ENCODE measurements around the gene SPINK9. TPM values are rescaled to one million over a fixed set of nuclear protein-coding genes. Genes with fewer than 3 reads are reported as not detected.

Gene SPINK9
- polyA plus RNA-seq, 2 of the 4 experiments (the other 2 are of a cell fraction) = not detected

GRCh38 chr5:148312153-148312552 lies 23.2 kb upstream of the SPINK9 start, which contains the start of gene SPINK7:
TSS of gene SPINK7 (plus strand) at chr5:148312423. CDS start at chr5:148312484, 61 bp downstream.
- ATAC-seq (no peak), FAIRE-seq (no peak)
- CTCF ChIA-PET = no interaction called here

GRCh38 chr5:148314187-148314586 lies 21.2 kb upstream of the SPINK9 start:
- no peak for FAIRE-seq
- ChIA-PET CTCF (interaction anchor here (1.1 kb wide), 1 partner anchor 417 kb away, joined by 3 read pairs; no protein-coding TSS in a partner anchor), POLR2A (no interaction called here)
- ATAC-seq = 0 out of 6 replicates have a peak, but pooled peaks of 1 of the 2 experiments have one; percentile 13
- no peak for DNase-seq (ENCODE audit: low read depth in 1 of 2, low spot score in 1 of 2)
- Histone ChIP-seq H3K9me3 (no peaks in the 10 kb centered on the region), H3K4me2 (no peak overlapping the region), H3K4me3 (no peak overlapping the region), H3K27ac (no peak overlapping the region), H3K4me1 (no peaks in the 10 kb centered on the region)
- TF ChIP-seq SMC3 (IDR thresholded peaks at IDR 0.05) (no peak), CTCF (IDR thresholded peaks at IDR 0.05) (no peak), RARB (CRISPR knock-in tag; IDR thresholded peaks at IDR 0.05) (no peak), MYC (IDR thresholded peaks at IDR 0.05; ENCODE audit: borderline replicate concordance, low read length) (no peak), CEBPB (IDR thresholded peaks at IDR 0.05) (0 out of 4 replicates have a peak, but pooled peaks of 1 of the 2 experiments have one; percentile 8), JUNB (IDR thresholded peaks at IDR 0.05) (no peak), MAFK (IDR thresholded peaks at IDR 0.05; ENCODE audit: partially characterized antibody) (no peak)
- WGBS (ENCODE audit: missing lambda C conversion rate) = 0% methylated on average over 2 of the region's 2 CpGs

More at GRCh38 chr5:148312153-148312552, 23.2 kb upstream of the SPINK9 start, which contains the start of gene SPINK7:
- no peak for TF ChIP-seq RCOR1 (IDR thresholded peaks at IDR 0.05; ENCODE audit: low read depth, low read length)
- TF ChIP-seq CHD4 (IDR thresholded peaks at IDR 0.05; ENCODE audit: borderline replicate concordance) = no peak
- TF ChIP-seq FOSL2 (IDR thresholded peaks at IDR 0.05) = no peak
- TF ChIP-seq FOSL2 (CRISPR knock-in tag; IDR thresholded peaks at IDR 0.05) = no peak
- no peak for TF ChIP-seq ESRRA (IDR thresholded peaks at IDR 0.05; ENCODE audit: borderline replicate concordance, low read length)
- no peak for TF ChIP-seq RNF2 (IDR thresholded peaks at IDR 0.05; ENCODE audit: borderline replicate concordance, low read depth)
- TF ChIP-seq MAZ (IDR thresholded peaks at IDR 0.05; ENCODE audit: borderline replicate concordance, low read depth, low read length) = no peak
- no peak for TF ChIP-seq JUN (IDR thresholded peaks at IDR 0.05)
- TF ChIP-seq PHF8 (IDR thresholded peaks at IDR 0.05; ENCODE audit: borderline replicate concordance, low read depth) = no peak
- TF ChIP-seq EHF (CRISPR knock-in tag; IDR thresholded peaks at IDR 0.05) = no peak
- TF ChIP-seq ZSCAN20 (CRISPR knock-in tag; IDR thresholded peaks at IDR 0.05) = no peak
- no peak for TF ChIP-seq TP53 (CRISPR knock-in tag; IDR thresholded peaks at IDR 0.05)
- no peak for TF ChIP-seq RAD21 (conservative IDR thresholded peaks at IDR 0.05 in 1 of 2, IDR thresholded peaks at IDR 0.05 in 1 of 2)
- no peak for TF ChIP-seq REST (IDR thresholded peaks at IDR 0.05)
- no peak for TF ChIP-seq JUNB (IDR thresholded peaks at IDR 0.05)
- TF ChIP-seq CEBPB (IDR thresholded peaks at IDR 0.05) = no peak
- no peak for TF ChIP-seq CBX8 (IDR thresholded peaks at IDR 0.05)
- TF ChIP-seq ATOH8 (CRISPR knock-in tag; IDR thresholded peaks at IDR 0.05; ENCODE audit: low read depth) = no peak
- H3K4me1 ChIP-seq = no peaks in the 10 kb centered on the region
- no peak within 1 kb of the TSS for H3K4me3 ChIP-seq
- POLR2A ChIA-PET = no interaction called here
- DNase-seq (ENCODE audit: low read depth in 1 of 2, low spot score in 1 of 2) = no peak
- H3K9me3 ChIP-seq = no peaks in the 10 kb centered on the region
- H3K27ac ChIP-seq = no peak within 1 kb of the TSS
- WGBS (ENCODE audit: missing lambda C conversion rate) = 0% methylated on average over 3 of the region's 3 CpGs
- H3K4me2 ChIP-seq = no peak within 1 kb of the TSS

Measured in A549 (cell line).